Coronary artery (tissue), 2 donors: ENCODE data around the gene ABL2.

Experiments used
- DNase-seq: peaks from one replicate; pipeline ENCODE4 v3.0.0-alpha.2; 2017; ENCODE audit warnings: low spot score
- H3K27ac ChIP-seq, 2 donors: fragments of 200-600 bp; sonication (generic); one replicate each; pipeline ENCODE4 v1.5.1; 2016 to 2019
- H3K4me3 ChIP-seq: fragments of 200-600 bp; sonication (generic); 2 replicates; pipeline ENCODE4 v1.5.1; 2016; ENCODE audit warnings: mild to moderate bottlenecking, moderate library complexity
- CTCF ChIP-seq: fragments of 200-600 bp; sonication (generic); IDR thresholded peaks from one replicate; pipeline ENCODE4 v1.5.1; 2019; ENCODE audit warnings: antibody characterized with exemption

The ABL2 gene

GRCh38 chr1:179082333-179082998, 147.0 kb downstream of the ABL2 start:
- Histone ChIP-seq H3K27ac (peak overlapping the region; percentile 89 to 93), H3K4me3 (peak overlapping the region; percentile 87)
- DNase-seq: peak; percentile 77
- TF ChIP-seq CTCF: no peak

- peak within 1 kb of the TSS; percentile 87 for H3K4me3 ChIP-seq
- peak within 1 kb of the TSS; percentile 89 to 93 for H3K27ac ChIP-seq
- no peak for TF ChIP-seq CTCF
- peak; percentile 95 for DNase-seq
Observed at GRCh38 chr1:179081687-179082332, 147.7 kb downstream of the ABL2 start, which contains the start of gene TOR3A. Gene TOR3A, plus strand, starts transcription at chr1:179082070. Its CDS starts 59 bp downstream, at chr1:179082129.

GRCh38 chr1:179080866-179081686, 148.4 kb downstream of the ABL2 start:
- no peak for TF ChIP-seq CTCF
- DNase-seq: no peak
- Histone ChIP-seq H3K27ac (peak overlapping the region; percentile 89 to 93), H3K4me3 (peak overlapping the region; percentile 87)

GRCh38 chr1:179079113-179079761, 150.2 kb downstream of the ABL2 start:
- Histone ChIP-seq H3K27ac (no peak overlapping the region), H3K4me3 (no peak overlapping the region)
- peak; percentile 41 for TF ChIP-seq CTCF
- no peak for DNase-seq

- no peak overlapping the region for H3K27ac ChIP-seq
- no peak for TF ChIP-seq CTCF
- H3K4me3 ChIP-seq: no peak overlapping the region
- no peak for DNase-seq
Observed at GRCh38 chr1:179077396-179077795, 152.1 kb downstream of the ABL2 start.

- TF ChIP-seq CTCF: no peak
- Histone ChIP-seq H3K4me3 (no peak overlapping the region), H3K27ac (no peak overlapping the region)
- no peak for DNase-seq
Observed at GRCh38 chr1:179066471-179066870, 163.0 kb downstream of the ABL2 start.
